ENCODE data around the gene FAM200B. TPM values are rescaled to one million over a fixed set of nuclear protein-coding genes. Genes with fewer than 3 reads are reported as not detected.

The FAM200B gene
- total and polyA plus RNA-seq, 2 experiments from 2014 or later, result 34.4 to 88.0 TPM

DNA sequence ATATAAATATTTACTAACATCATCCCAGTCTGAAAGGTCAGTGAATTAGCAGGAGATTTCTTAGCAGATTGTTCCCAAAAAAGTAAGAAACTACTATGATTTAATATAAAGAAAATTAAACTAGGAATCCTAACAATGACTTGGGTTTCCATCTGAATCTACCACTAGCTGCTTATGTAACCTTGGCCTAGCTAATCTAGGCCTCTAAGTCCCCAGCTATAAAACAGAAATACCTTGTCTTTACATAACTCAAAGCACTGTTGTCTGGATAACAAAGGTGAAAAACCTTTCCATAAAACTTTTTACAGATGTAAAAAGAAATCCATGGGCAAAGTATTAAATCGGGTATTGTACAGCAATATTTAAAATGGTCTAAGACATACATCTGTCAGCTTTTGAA, 29.4 kb upstream of the FAM200B start:
- no peak overlapping the region for H3K4me3 ChIP-seq
- H3K4me2 ChIP-seq, result 0 out of 2 replicates have a peak overlapping the region, but pooled peaks have one; percentile 19
- peaks cover 18% of the 10 kb centered on the region; the same call in 1 of the 2 replicates for H3K4me1 ChIP-seq (ENCODE audit: insufficient read depth)
- no peaks in the 10 kb centered on the region for H3K27me3 ChIP-seq (ENCODE audit: insufficient read depth)
- H3K4me3 Mint-ChIP-seq, result no peak overlapping the region
- no peaks in the 10 kb centered on the region for H3K9me3 Mint-ChIP-seq
- H3K27ac Mint-ChIP-seq, result no peak overlapping the region
- no peaks in the 10 kb centered on the region for H3K9me2 ChIP-seq (ENCODE audit: insufficient read depth)
- peaks cover 3% of the 10 kb centered on the region; the same call in 2 of the 3 replicates for H3K36me3 Mint-ChIP-seq (ENCODE audit: low read depth)
- no peak overlapping the region for H2AFZ ChIP-seq
- 0 out of 2 replicates have a peak, but pooled peaks cover 5% of the 10 kb centered on the region for H4K20me1 ChIP-seq (replicated peaks; ENCODE audit: insufficient read depth)
- TF ChIP-seq, protein P1, sequence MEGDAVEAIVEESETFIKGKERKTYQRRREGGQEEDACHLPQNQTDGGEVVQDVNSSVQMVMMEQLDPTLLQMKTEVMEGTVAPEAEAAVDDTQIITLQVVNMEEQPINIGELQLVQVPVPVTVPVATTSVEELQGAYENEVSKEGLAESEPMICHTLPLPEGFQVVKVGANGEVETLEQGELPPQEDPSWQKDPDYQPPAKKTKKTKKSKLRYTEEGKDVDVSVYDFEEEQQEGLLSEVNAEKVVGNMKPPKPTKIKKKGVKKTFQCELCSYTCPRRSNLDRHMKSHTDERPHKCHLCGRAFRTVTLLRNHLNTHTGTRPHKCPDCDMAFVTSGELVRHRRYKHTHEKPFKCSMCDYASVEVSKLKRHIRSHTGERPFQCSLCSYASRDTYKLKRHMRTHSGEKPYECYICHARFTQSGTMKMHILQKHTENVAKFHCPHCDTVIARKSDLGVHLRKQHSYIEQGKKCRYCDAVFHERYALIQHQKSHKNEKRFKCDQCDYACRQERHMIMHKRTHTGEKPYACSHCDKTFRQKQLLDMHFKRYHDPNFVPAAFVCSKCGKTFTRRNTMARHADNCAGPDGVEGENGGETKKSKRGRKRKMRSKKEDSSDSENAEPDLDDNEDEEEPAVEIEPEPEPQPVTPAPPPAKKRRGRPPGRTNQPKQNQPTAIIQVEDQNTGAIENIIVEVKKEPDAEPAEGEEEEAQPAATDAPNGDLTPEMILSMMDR (conservative IDR thresholded peaks at IDR 0.05; ENCODE audit: low read depth in 2 of 2), result no peak
- TF ChIP-seq JUNB (IDR thresholded peaks at IDR 0.05; ENCODE audit: unreplicated experiment), result no peak
- TF ChIP-seq ZNF114 (CRISPR knock-in tag; IDR thresholded peaks at IDR 0.05), result no peak
- no peak for TF ChIP-seq EZH2 (IDR thresholded peaks at IDR 0.05; ENCODE audit: low read depth, unreplicated experiment)
- no peak for TF ChIP-seq STAT1 (IDR thresholded peaks at IDR 0.05; ENCODE audit: unreplicated experiment)
- TF ChIP-seq NANOG (IDR thresholded peaks at IDR 0.05; ENCODE audit: borderline replicate concordance), result no peak
- DNase-seq (ENCODE audit: low spot score) (no peak), ATAC-seq (no peak)
- H3K79me2 ChIP-seq (replicated peaks; ENCODE audit: insufficient read depth), result peaks cover 70% of the 10 kb centered on the region
- no peak overlapping the region for H3K27ac ChIP-seq (ENCODE audit: low read depth)
- no peaks in the 10 kb centered on the region for H3K36me3 ChIP-seq (ENCODE audit: insufficient read depth)
- H3K4me1 Mint-ChIP-seq, result peaks cover 41% of the 10 kb centered on the region
- H3F3A ChIP-seq (replicated peaks; ENCODE audit: low read depth), result no peaks in the 10 kb centered on the region
- H3K27me3 Mint-ChIP-seq (ENCODE audit: insufficient read depth, low read depth, poor library complexity), result peaks cover 18% of the 10 kb centered on the region

DNA sequence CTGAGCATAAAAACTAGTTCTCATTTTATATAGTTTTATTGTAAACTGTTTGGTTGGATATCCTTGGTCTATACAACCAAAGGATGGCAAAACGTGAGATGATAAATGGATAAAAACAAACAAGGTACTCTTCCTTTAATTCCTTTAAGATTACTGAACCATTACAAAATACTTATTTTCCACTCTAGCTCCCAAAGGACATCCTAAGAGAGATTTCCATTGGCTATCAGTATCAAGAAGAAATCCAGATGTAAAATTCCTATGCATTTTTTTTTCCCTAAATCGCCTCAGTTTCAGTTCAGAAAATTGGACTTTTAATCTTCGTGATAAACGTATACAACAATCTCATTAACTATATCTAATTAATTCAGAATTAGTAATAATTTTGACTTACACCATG, 28.8 kb upstream of the FAM200B start:
- Histone ChIP-seq H2AFZ (no peak overlapping the region), H3F3A (replicated peaks; ENCODE audit: low read depth) (no peaks in the 10 kb centered on the region), H3K36me3 (ENCODE audit: insufficient read depth) (no peaks in the 10 kb centered on the region), H3K4me2 (peak overlapping the region; percentile 83), H3K79me2 (replicated peaks; ENCODE audit: insufficient read depth) (peaks cover 63% of the 10 kb centered on the region), H3K4me3 (peak overlapping the region; percentile 66), H3K27ac (ENCODE audit: low read depth) (no peak overlapping the region), H3K4me1 (ENCODE audit: insufficient read depth) (peaks cover 18% of the 10 kb centered on the region; the same call in 1 of the 2 replicates), H3K9me2 (ENCODE audit: insufficient read depth) (no peaks in the 10 kb centered on the region), H3K27me3 (ENCODE audit: insufficient read depth) (no peaks in the 10 kb centered on the region), H4K20me1 (replicated peaks; ENCODE audit: insufficient read depth) (0 out of 2 replicates have a peak, but pooled peaks cover 5% of the 10 kb centered on the region)
- DNase-seq (ENCODE audit: low spot score), result no peak
- 0 out of 2 replicates have a peak overlapping the region, but pooled peaks have one; percentile 97 for H3K27ac Mint-ChIP-seq
- H3K36me3 Mint-ChIP-seq (ENCODE audit: low read depth), result peaks cover 3% of the 10 kb centered on the region; the same call in 2 of the 3 replicates
- H3K27me3 Mint-ChIP-seq (ENCODE audit: insufficient read depth, low read depth, poor library complexity), result peaks cover 18% of the 10 kb centered on the region
- TF ChIP-seq, protein P2, sequence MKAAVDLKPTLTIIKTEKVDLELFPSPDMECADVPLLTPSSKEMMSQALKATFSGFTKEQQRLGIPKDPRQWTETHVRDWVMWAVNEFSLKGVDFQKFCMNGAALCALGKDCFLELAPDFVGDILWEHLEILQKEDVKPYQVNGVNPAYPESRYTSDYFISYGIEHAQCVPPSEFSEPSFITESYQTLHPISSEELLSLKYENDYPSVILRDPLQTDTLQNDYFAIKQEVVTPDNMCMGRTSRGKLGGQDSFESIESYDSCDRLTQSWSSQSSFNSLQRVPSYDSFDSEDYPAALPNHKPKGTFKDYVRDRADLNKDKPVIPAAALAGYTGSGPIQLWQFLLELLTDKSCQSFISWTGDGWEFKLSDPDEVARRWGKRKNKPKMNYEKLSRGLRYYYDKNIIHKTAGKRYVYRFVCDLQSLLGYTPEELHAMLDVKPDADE (IDR thresholded peaks at IDR 0.05), result no peak
- TF ChIP-seq EZH2 (IDR thresholded peaks at IDR 0.05; ENCODE audit: low read depth, unreplicated experiment), result no peak
- TF ChIP-seq NANOG (IDR thresholded peaks at IDR 0.05; ENCODE audit: borderline replicate concordance), result no peak
- ATAC-seq, result no peak
- peak overlapping the region; percentile 96 for H3K4me3 Mint-ChIP-seq
- H3K9me3 Mint-ChIP-seq, result no peaks in the 10 kb centered on the region
- peaks cover 42% of the 10 kb centered on the region for H3K4me1 Mint-ChIP-seq

Data from GM23338 (cell line).